SK-N-SH treated with all-trans-retinoic acid at 6 μM for 48 hours (cell line): Measurements from ENCODE around the gene FABP3.

ENCODE experiments used
- ATAC-seq: fragments of 200-7000 bp; cut with Tn5 transposase; 3 replicates; pipeline ENCODE4 v1.9.1; 2020; ENCODE audit warnings: mild to moderate bottlenecking, moderate library complexity
- ARNTL ChIP-seq: fragments of 450-650 bp; formaldehyde crosslinking; IDR thresholded peaks from 2 replicates; pipeline ENCODE4 v1.5.0; 2020; ENCODE audit warnings: low read depth, mild to moderate bottlenecking, moderate library complexity, borderline replicate concordance
- BACH2 ChIP-seq: fragments of 250-450 bp; sonication (Bioruptor Pico); IDR thresholded peaks from 2 replicates; pipeline ENCODE4 v1.9.0; 2021; ENCODE audit warnings: mild to moderate bottlenecking, borderline replicate concordance
- CREB5 ChIP-seq: fragments of 250-450 bp; sonication (Bioruptor Pico); IDR thresholded peaks from 2 replicates; pipeline ENCODE4 v1.5.1; 2020; ENCODE audit warnings: low read depth, mild to moderate bottlenecking, moderate library complexity
- CSRNP3 ChIP-seq: fragments of 250-450 bp; sonication (Bioruptor Pico); IDR thresholded peaks from 2 replicates; pipeline ENCODE4 v1.5.1; 2021; ENCODE audit warnings: mild to moderate bottlenecking, moderate library complexity
- ESRRG ChIP-seq: fragments of 250-450 bp; sonication (Bioruptor Pico); IDR thresholded peaks from 2 replicates; pipeline ENCODE4 v1.6.1; 2021; ENCODE audit warnings: mild to moderate bottlenecking
- GLIS3 ChIP-seq: fragments of 250-450 bp; sonication (Bioruptor Pico); IDR thresholded peaks from 2 replicates; pipeline ENCODE4 v1.5.0; 2020; ENCODE audit warnings: mild to moderate bottlenecking, moderate library complexity
- ISL1 ChIP-seq: fragments of 250-450 bp; sonication (Bioruptor Pico); IDR thresholded peaks from 2 replicates; pipeline ENCODE4 v2.1.2; 2022; ENCODE audit warnings: mild to moderate bottlenecking, moderate library complexity
- OSR1 ChIP-seq: fragments of 250-450 bp; sonication (Bioruptor Pico); IDR thresholded peaks from 2 replicates; pipeline ENCODE4 v1.8.0; 2022; ENCODE audit warnings: moderate library complexity, mild to moderate bottlenecking, inconsistent platforms
- PPARA ChIP-seq: fragments of 250-450 bp; sonication (Bioruptor Pico); IDR thresholded peaks from 2 replicates; pipeline ENCODE4 v1.5.0; 2020; ENCODE audit warnings: mild to moderate bottlenecking, borderline replicate concordance
- RARB ChIP-seq: fragments of 250-450 bp; sonication (Bioruptor Pico); IDR thresholded peaks from 2 replicates; pipeline ENCODE4 v1.8.0; 2021; ENCODE audit warnings: mild to moderate bottlenecking, moderate library complexity
- SNAI2 ChIP-seq: fragments of 250-450 bp; sonication (Bioruptor Pico); IDR thresholded peaks from 2 replicates; pipeline ENCODE4 v1.5.0; 2020; ENCODE audit warnings: mild to moderate bottlenecking, moderate library complexity
- TCF4 ChIP-seq: fragments of 250-450 bp; sonication (Bioruptor Pico); IDR thresholded peaks from 2 replicates; pipeline ENCODE4 v1.8.0; 2021; ENCODE audit warnings: mild to moderate bottlenecking, moderate library complexity, borderline replicate concordance
- TOX ChIP-seq: fragments of 250-450 bp; sonication (Bioruptor Pico); IDR thresholded peaks from 2 replicates; pipeline ENCODE4 v1.8.0; 2021; ENCODE audit warnings: mild to moderate bottlenecking, moderate library complexity, borderline replicate concordance
- TSHZ2 ChIP-seq: fragments of 250-450 bp; sonication (Bioruptor Pico); IDR thresholded peaks from 2 replicates; pipeline ENCODE4 v1.5.0; 2020; ENCODE audit warnings: mild to moderate bottlenecking, moderate library complexity
- ZC3H10 ChIP-seq: fragments of 250-450 bp; sonication (Bioruptor Pico); IDR thresholded peaks from 2 replicates; pipeline ENCODE4 v1.5.1; 2021; ENCODE audit warnings: mild to moderate bottlenecking, moderate library complexity
- ZFP3 ChIP-seq: fragments of 250-450 bp; sonication (Bioruptor Pico); IDR thresholded peaks from 2 replicates; pipeline ENCODE4 v1.5.0; 2020; ENCODE audit warnings: mild to moderate bottlenecking, moderate library complexity
- ZFP30 ChIP-seq: fragments of 450-650 bp; formaldehyde crosslinking; IDR thresholded peaks from 2 replicates; pipeline ENCODE4 v1.5.0; 2022; ENCODE audit warnings: mild to moderate bottlenecking, moderate library complexity
- ZNF565 ChIP-seq: fragments of 450-650 bp; formaldehyde crosslinking; conservative IDR thresholded peaks from 2 replicates; pipeline ENCODE4 v1.5.0; 2020; ENCODE audit warnings: low read depth, mild to moderate bottlenecking, moderate library complexity
- ZNF70 ChIP-seq: fragments of 450-650 bp; formaldehyde crosslinking; IDR thresholded peaks from 2 replicates; pipeline ENCODE4 v1.5.0; 2020; ENCODE audit warnings: mild to moderate bottlenecking, moderate library complexity
- ZNF8 ChIP-seq: fragments of 450-650 bp; formaldehyde crosslinking; IDR thresholded peaks from 2 replicates; pipeline ENCODE4 v1.5.0; 2020; ENCODE audit warnings: mild to moderate bottlenecking, moderate library complexity
- TF ChIP-seq, protein P1 (sequence below): fragments of 250-450 bp; sonication (Bioruptor Pico); IDR thresholded peaks from 2 replicates; pipeline ENCODE4 v1.8.0; 2021; ENCODE audit warnings: low read depth, mild to moderate bottlenecking, moderate library complexity, borderline replicate concordance
- TF ChIP-seq, protein P2 (sequence below): fragments of 250-450 bp; sonication (Bioruptor Pico); IDR thresholded peaks from 2 replicates; pipeline ENCODE4 v1.8.0; 2020; ENCODE audit warnings: mild to moderate bottlenecking, moderate library complexity, borderline replicate concordance

Gene FABP3

GRCh38 chr1:31368611-31369107, 4.2 kb downstream of the FABP3 start:
- ATAC-seq: no peak
- TF ChIP-seq ZNF70 (no peak), RARB (CRISPR knock-in tag) (no peak), BACH2 (CRISPR knock-in tag) (no peak), CSRNP3 (CRISPR knock-in tag) (no peak), CREB5 (CRISPR knock-in tag) (no peak), GLIS3 (no peak), PPARA (no peak), ISL1 (CRISPR knock-in tag) (no peak), ZFP3 (CRISPR knock-in tag) (no peak), ZNF8 (CRISPR knock-in tag) (no peak), SNAI2 (CRISPR knock-in tag) (no peak), TSHZ2 (CRISPR knock-in tag) (no peak), TOX (CRISPR knock-in tag) (no peak), TCF4 (CRISPR knock-in tag) (no peak), ZFP30 (CRISPR knock-in tag) (no peak), ZNF565 (no peak)
- TF ChIP-seq, protein P1, sequence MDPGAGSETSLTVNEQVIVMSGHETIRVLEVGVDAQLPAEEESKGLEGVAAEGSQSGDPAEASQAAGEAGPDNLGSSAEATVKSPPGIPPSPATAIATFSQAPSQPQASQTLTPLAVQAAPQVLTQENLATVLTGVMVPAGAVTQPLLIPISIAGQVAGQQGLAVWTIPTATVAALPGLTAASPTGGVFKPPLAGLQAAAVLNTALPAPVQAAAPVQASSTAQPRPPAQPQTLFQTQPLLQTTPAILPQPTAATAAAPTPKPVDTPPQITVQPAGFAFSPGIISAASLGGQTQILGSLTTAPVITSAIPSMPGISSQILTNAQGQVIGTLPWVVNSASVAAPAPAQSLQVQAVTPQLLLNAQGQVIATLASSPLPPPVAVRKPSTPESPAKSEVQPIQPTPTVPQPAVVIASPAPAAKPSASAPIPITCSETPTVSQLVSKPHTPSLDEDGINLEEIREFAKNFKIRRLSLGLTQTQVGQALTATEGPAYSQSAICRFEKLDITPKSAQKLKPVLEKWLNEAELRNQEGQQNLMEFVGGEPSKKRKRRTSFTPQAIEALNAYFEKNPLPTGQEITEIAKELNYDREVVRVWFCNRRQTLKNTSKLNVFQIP: no peak
- TF ChIP-seq, protein P2, sequence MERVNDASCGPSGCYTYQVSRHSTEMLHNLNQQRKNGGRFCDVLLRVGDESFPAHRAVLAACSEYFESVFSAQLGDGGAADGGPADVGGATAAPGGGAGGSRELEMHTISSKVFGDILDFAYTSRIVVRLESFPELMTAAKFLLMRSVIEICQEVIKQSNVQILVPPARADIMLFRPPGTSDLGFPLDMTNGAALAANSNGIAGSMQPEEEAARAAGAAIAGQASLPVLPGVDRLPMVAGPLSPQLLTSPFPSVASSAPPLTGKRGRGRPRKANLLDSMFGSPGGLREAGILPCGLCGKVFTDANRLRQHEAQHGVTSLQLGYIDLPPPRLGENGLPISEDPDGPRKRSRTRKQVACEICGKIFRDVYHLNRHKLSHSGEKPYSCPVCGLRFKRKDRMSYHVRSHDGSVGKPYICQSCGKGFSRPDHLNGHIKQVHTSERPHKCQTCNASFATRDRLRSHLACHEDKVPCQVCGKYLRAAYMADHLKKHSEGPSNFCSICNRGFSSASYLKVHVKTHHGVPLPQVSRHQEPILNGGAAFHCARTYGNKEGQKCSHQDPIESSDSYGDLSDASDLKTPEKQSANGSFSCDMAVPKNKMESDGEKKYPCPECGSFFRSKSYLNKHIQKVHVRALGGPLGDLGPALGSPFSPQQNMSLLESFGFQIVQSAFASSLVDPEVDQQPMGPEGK (CRISPR knock-in tag): no peak
- TF ChIP-seq, all 23 proteins: peak for 0

DNA sequence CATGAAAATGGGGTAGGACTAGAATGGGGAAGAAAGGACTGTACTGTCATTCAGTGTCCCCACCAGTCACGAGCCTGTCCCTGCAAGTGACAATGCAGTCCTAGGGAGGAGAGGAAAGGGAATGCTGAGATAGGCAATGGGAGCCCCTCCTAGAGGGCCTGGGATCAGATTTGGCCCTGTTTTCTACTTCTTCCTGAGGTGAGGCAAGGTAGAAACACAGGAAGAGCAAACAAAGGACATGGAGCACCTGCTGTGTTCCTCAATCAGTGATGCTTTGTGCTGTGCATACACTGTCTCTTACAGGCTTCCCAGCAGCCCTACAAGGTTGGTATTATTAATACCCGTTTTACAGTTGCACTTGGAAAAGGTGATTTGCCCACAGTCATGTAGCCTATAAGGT, 6.1 kb downstream of the FABP3 start:
- TF ChIP-seq CREB5 (CRISPR knock-in tag) (no peak), ZC3H10 (CRISPR knock-in tag) (no peak), BACH2 (CRISPR knock-in tag) (no peak), ESRRG (CRISPR knock-in tag) (no peak), OSR1 (CRISPR knock-in tag) (no peak), ISL1 (CRISPR knock-in tag) (no peak), TSHZ2 (CRISPR knock-in tag) (no peak), ZNF8 (CRISPR knock-in tag) (no peak), TOX (CRISPR knock-in tag) (no peak), GLIS3 (no peak), ARNTL (no peak)
- TF ChIP-seq, protein P1: no peak
- no peak for ATAC-seq
